ENCODE data around the gene MTA3.

GRCh38 chr2:42645551-42645950, 77.1 kb downstream of the MTA3 start:
- TF ChIP-seq CTCF (conservative IDR thresholded peaks at IDR 0.05 in 1 of 2, IDR thresholded peaks at IDR 0.05 in 1 of 2; ENCODE audit: low read depth in 1 of 2, low read length in 2 of 2) (no peak), EZH2 (IDR thresholded peaks at IDR 0.05; ENCODE audit: low read length, missing control alignments) (no peak)

Measured in fibroblast of lung (primary cell).